Progenitor cell of endocrine pancreas (in vitro differentiated cells): ENCODE data around the gene H1-8. TPM values are rescaled to one million over a fixed set of nuclear protein-coding genes. Genes with fewer than 3 reads are reported as not detected.
A peak's percentile ranks its signal among the peaks of the same experiment; 100 is the strongest.

Experiments used
- DNase-seq: peaks from one replicate; pipeline ENCODE4 v3.0.0; 2021; ENCODE audit warnings: low spot score; ENCODE audit not compliant: unreplicated experiment
- H3K27ac Mint-ChIP-seq: 2 replicates; pipeline ENCODE4 v1.8.0; 2021; ENCODE audit warnings: mild to moderate bottlenecking, moderate library complexity, mixed read lengths
- H3K27me3 Mint-ChIP-seq: 2 replicates; pipeline ENCODE4 v1.8.0; 2021; ENCODE audit warnings: mixed read lengths
- H3K36me3 Mint-ChIP-seq: 2 replicates; pipeline ENCODE4 v1.8.0; 2022; ENCODE audit warnings: mixed read lengths; ENCODE audit not compliant: insufficient read depth
- H3K4me1 Mint-ChIP-seq: 2 replicates; pipeline ENCODE4 v1.8.0; 2021; ENCODE audit warnings: low read depth, mixed read lengths
- H3K4me3 Mint-ChIP-seq: 2 replicates; pipeline ENCODE4 v1.8.0; 2021; ENCODE audit warnings: low read depth, mild to moderate bottlenecking, moderate library complexity, mixed read lengths
- H3K9me3 Mint-ChIP-seq: 2 replicates; pipeline ENCODE4 v1.8.0; 2021; ENCODE audit warnings: low read depth, mixed read lengths
- total RNA-seq: library from RNA; stranded (reverse); gene quantifications from 2 replicates; pipeline ENCODE4 v1.2.1, GENCODE V29; 2021
- TF ChIP-seq, protein P1 (sequence below): fragments of 200-600 bp; sonication (generic); IDR thresholded peaks from one replicate; pipeline ENCODE4 v1.5.0; 2021; ENCODE audit warnings: antibody characterized with exemption, mild to moderate bottlenecking; ENCODE audit not compliant: unreplicated experiment

H1-8 gene
- total RNA-seq, 1 donor from 2014 or later = not detected

DNA sequence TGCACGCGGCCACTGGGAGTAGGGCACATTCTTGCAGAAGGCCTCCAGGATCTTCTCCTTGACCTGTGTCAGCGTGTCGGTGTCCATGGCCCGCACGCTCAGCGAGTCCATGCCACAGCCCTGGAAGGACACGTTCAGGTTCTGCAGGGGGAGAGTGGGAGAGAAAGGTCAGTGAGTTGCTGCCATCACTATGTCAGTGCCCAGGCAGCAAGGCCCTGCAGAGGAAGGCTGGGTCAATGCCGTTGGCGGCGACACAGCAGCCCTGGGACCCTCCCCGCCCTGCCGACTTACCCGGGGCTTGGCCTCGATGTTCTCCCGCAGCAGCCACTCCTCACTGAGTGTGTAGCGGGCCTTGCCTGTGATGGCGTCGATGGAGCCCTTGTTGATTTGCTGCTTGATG, 19.8 kb downstream of the H1-8 start:
- Mint-ChIP-seq H3K27me3 (no peaks in the 10 kb centered on the region), H3K9me3 (no peaks in the 10 kb centered on the region), H3K4me1 (peaks cover 2% of the 10 kb centered on the region), H3K27ac (no peak overlapping the region), H3K4me3 (no peak overlapping the region), H3K36me3 (no peaks in the 10 kb centered on the region)
- TF ChIP-seq, protein P1, sequence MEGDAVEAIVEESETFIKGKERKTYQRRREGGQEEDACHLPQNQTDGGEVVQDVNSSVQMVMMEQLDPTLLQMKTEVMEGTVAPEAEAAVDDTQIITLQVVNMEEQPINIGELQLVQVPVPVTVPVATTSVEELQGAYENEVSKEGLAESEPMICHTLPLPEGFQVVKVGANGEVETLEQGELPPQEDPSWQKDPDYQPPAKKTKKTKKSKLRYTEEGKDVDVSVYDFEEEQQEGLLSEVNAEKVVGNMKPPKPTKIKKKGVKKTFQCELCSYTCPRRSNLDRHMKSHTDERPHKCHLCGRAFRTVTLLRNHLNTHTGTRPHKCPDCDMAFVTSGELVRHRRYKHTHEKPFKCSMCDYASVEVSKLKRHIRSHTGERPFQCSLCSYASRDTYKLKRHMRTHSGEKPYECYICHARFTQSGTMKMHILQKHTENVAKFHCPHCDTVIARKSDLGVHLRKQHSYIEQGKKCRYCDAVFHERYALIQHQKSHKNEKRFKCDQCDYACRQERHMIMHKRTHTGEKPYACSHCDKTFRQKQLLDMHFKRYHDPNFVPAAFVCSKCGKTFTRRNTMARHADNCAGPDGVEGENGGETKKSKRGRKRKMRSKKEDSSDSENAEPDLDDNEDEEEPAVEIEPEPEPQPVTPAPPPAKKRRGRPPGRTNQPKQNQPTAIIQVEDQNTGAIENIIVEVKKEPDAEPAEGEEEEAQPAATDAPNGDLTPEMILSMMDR = no peak
- DNase-seq = no peak

DNA sequence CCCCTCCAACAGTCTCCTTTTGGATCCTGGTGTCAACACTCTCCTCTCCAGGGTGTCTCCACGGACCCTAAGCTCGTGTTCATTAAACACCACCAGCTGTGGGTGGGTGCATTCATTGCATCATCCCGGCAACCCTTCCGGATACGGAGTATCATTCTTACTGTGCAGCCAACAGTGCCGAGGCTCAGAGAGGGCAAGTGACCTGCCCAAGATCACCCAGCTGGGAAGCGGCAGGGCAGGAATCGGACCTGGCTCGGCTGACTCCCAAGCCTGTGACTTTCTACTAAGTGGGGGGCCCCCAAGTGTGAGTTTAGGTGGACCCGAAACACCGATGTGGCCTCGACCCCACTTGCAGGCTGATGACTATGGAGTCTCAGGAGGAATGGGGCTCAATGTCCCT, 20.4 kb downstream of the H1-8 start:
- TF ChIP-seq, protein P1 = no peak
- no peaks in the 10 kb centered on the region for H3K27me3 Mint-ChIP-seq
- H3K36me3 Mint-ChIP-seq = no peaks in the 10 kb centered on the region
- H3K4me3 Mint-ChIP-seq = no peak overlapping the region
- no peak for DNase-seq
- peaks cover 2% of the 10 kb centered on the region for H3K4me1 Mint-ChIP-seq
- no peak overlapping the region for H3K27ac Mint-ChIP-seq
- no peaks in the 10 kb centered on the region for H3K9me3 Mint-ChIP-seq

DNA sequence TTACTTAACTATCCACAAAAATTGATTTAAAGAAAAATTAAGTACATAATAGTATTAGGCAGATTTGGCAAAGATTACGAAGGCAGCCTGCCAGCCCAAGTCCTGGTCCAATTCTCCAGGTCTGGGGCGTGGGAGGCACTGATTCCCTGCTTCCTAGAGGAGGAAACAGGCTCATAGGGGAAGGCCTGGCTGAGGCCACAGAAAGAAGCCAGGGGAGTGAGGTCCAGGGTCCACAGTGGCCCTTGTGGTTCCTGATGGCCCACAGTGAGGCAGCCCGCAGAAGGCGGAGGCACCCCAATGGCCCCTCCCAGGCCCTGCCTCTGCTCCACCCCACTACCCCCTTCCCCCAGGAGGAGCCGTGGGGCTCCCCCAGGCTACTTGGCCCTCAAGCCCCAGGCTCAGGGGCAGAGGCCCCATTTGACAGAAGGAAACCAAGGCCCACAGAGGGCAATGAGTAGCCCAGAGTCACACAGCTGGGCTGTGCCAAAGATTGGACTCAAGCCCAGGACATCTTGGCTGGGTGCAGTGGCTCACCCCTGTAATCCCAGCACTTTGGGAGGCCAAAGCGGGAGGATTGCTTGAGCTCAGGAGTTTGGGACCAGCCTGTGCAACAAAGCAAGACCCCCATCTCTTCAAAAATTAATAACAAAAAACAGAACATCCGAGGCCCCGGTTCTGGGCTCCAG, 21.0 kb downstream of the H1-8 start:
- H3K27me3 Mint-ChIP-seq = no peaks in the 10 kb centered on the region
- H3K9me3 Mint-ChIP-seq = no peaks in the 10 kb centered on the region
- peaks cover 2% of the 10 kb centered on the region for H3K4me1 Mint-ChIP-seq
- DNase-seq = no peak
- TF ChIP-seq, protein P1 = no peak
- H3K27ac Mint-ChIP-seq = no peak overlapping the region
- no peak overlapping the region for H3K4me3 Mint-ChIP-seq
- H3K36me3 Mint-ChIP-seq = no peaks in the 10 kb centered on the region

DNA sequence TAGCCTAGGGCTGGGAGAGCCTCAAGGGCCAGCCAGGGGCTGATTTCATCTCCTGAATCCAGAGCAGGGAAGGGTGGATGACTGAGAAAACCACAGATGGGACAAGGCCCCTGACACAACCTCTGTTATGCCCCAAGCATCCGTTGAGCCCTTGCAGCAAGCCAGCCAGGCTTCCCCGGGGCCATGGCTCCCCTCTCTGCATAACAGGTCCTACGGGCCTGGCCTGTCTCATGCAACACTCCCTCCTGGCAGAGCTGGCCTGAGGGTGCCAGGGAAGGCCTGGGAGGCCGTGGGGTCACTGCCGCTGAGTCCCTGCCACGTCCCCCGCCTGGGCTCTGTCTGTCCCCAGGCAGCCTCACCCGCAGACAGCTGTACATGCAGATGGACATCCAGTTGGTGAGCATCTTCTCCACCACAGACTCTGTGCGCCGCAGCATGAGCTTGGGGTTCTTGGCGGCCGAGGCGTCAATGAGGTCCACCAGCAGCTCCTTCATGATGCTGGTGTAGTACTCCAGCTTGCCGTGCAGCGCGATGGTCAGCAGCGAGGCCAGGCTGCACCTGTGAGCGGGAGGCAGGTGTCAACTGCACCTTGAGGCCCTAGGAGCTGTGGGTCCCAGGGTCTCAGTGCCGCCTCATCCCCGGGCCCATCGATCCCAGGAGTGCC, 22.1 kb downstream of the H1-8 start:
- DNase-seq = no peak
- H3K4me3 Mint-ChIP-seq = no peak overlapping the region
- no peaks in the 10 kb centered on the region for H3K9me3 Mint-ChIP-seq
- H3K27ac Mint-ChIP-seq = peak overlapping the region; percentile 54
- no peaks in the 10 kb centered on the region for H3K27me3 Mint-ChIP-seq
- H3K36me3 Mint-ChIP-seq = no peaks in the 10 kb centered on the region
- TF ChIP-seq, protein P1 = no peak
- peaks cover 2% of the 10 kb centered on the region for H3K4me1 Mint-ChIP-seq

DNA sequence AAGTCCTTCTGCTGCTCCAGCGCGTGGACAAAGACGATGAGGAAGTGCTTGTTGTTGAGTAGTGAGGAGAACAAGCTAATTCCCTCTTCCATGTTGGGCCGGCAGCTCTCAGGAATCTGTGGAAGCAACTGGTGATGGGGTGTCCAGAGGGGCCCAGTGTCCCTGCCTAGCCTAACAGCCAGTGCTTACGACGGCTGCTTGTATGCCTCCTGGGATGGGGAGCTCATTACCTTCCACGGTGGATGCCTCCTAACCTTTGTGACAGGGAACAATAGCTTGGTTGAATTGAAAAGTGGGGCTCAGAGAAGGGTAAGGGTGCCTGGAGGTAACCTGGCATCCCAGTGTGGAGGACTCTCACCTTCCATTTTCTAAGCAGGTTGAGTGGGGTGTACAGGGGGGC, 22.9 kb downstream of the H1-8 start:
- TF ChIP-seq, protein P1 = no peak
- DNase-seq = no peak
- Mint-ChIP-seq H3K9me3 (no peaks in the 10 kb centered on the region), H3K4me3 (no peak overlapping the region), H3K4me1 (no peaks in the 10 kb centered on the region), H3K36me3 (no peaks in the 10 kb centered on the region), H3K27me3 (no peaks in the 10 kb centered on the region), H3K27ac (no peak overlapping the region)
